Measurements from ENCODE around the gene AP2B1.
"Not testable (repeated sequence)": the region's sequence is repeated elsewhere in the genome, so short reads cannot be mapped to it uniquely, and the experiment has no call there.

AP2B1 gene

DNA sequence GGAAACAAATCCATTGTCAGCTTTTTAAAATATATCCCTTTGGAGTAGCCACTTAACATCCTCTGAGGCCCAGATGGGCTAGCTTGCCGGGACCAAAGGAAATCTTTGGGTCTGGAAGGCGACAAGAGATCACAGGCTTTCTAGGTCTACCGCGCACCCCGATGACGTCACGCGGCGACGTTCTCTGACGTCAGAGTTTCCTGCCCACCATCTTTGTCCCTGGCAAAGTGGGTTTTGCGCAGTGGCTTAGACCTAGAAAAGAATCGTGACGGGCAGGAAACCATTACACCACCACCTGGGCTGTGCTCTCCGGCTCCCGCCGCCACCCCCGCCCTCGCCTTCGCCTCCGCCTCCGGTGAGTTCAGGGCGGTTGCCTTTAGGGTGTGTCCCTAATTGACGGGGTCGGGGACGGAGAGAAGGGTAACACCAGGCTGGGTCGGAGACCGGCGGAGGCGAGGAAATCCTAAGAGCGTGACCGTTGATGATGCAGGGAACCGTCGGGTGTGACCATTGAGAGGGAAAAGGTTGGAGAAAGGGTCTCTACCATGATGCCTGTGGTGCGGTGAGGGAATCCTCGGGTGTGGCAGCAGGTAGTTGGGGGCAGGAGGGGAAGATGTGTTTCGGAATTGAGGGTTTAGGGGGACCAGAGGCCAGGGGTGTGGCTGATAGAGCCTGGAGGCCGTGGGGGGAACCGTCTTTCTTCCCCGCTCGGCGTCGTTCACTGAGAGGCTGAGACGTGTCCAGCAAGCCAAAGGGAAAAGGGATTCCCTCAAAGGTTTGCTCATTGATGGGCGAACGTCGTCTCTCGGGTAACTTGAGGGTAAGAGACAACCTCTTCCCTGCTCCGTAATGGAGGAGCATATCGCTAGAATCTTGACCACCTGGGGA, at the start of gene AP2B1:
Gene AP2B1 (plus strand): TSS at position 249 of the 888 bp plus-strand sequence. CDS start 6,709 bp downstream, outside the sequence.
- peak in 57 of 58 donors; percentile 43 to 93 (median 81) for DNase-seq

- DNase-seq, result no peak
These were observed 49.5 kb upstream of the AP2B1 start, which contains the start of gene SLFN12L for GRCh38 chr17:35537601-35538141. Gene SLFN12L, minus strand, starts transcription at chr17:35537678. Its CDS starts 15,314 bp downstream, at chr17:35522364.

- DNase-seq, result no peak
These were observed 47.5 kb upstream of the AP2B1 start for GRCh38 chr17:35539659-35540026.

- DNase-seq, result peak in 7 of 58 donors; percentile 3 to 37 (median 10)
These were observed 46.3 kb upstream of the AP2B1 start for GRCh38 chr17:35540589-35541404.

GRCh38 chr17:35541434-35541833, 45.7 kb upstream of the AP2B1 start:
- no peak for DNase-seq

GRCh38 chr17:35542990-35543389, 44.1 kb upstream of the AP2B1 start:
- no peak for DNase-seq

DNA sequence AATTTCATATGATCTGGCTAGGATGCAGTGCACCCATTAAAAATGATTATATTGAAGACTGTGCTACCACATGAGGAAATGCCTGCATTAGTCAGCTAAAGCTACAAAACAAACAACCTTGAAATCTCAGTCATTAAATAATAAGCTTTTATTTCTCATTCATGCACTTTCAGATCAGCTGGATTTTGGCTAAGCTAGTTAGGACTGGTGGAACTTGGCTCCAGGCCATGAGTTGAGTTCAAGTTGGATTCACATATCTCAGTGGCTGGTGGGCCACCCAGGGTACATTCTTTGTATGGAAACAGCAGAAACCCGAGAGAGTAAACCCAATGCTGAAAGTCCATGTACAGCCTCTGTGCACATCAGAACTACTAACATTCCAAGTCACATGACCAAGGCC, 43.3 kb upstream of the AP2B1 start:
- DNase-seq, result no peak

GRCh38 chr17:35545150-35545549, 42.0 kb upstream of the AP2B1 start:
- DNase-seq, result no peak

GRCh38 chr17:35546487-35546886, 40.6 kb upstream of the AP2B1 start:
- no peak for DNase-seq

- DNase-seq, result peak in 7 of 58 donors; percentile 2 to 18 (median 6)
These were observed 38.8 kb upstream of the AP2B1 start for GRCh38 chr17:35548208-35548810.

DNA sequence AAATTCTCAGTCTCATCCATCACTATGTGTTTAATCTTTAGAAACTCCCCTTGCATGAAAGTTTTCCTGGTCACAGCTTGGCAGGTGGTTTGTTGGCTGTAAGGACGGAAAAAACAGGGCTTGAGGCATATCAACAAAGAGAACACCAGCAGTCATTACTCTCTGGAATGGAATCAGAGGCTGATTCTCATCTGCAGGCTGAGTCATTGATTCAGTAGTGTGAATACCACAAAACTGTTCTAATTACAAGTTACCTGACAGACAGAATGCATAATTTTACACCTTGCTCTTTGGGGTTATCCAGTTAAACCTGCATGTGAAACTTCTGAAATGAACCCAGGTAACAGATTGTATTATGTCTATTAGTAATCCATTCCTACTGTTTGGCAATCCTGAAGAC, 38.1 kb upstream of the AP2B1 start:
- no peak for DNase-seq

GRCh38 chr17:35553310-35553709, 33.8 kb upstream of the AP2B1 start:
- no peak for DNase-seq

DNA sequence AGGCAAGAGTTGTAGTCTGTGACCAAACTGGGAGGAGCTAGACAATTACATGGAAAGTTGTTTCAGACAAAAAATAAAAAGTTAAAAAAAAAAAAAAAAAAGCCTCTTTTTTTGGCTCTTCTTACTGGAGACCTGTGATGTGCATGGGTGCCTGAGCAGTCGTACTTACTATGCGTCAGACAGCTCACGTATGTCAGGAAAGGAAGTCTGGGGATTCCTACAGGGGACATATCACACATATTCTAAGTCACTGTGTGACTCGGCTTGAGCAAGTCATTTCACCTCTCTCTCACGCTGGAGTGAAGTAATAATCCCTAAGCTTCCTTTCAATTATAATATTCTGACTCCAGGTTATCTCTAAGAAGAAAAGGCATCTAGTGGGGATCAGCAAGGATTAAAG, 32.5 kb upstream of the AP2B1 start:
- DNase-seq, result no peak

- no peak for DNase-seq
These were observed 31.4 kb upstream of the AP2B1 start for GRCh38 chr17:35555691-35556090.

DNA sequence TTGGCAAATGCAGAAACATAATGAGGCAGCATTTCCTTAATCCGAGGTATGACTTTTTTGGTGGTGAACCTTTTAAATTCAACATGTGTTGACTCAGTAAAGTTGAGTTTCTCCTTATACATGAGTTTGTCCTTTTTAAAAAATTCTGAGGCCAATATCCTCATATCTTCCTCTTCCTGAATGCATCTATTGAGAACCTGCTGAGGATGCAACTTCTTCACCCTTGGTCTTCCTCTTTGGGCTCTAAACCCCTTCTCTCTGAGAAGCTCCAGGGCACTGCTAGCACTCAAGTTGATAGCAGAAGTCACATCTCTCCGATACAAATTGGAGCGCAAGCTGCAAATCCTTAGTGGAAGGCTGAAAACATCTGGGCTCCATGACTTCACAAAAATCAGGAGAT, 29.8 kb upstream of the AP2B1 start:
- no peak for DNase-seq

GRCh38 chr17:35559495-35560210, 27.5 kb upstream of the AP2B1 start:
- no peak for DNase-seq

- DNase-seq, result no peak
These were observed 26.4 kb upstream of the AP2B1 start, which contains the start of gene SLFN14 for GRCh38 chr17:35560703-35561102. Gene SLFN14, minus strand, starts transcription at chr17:35560819. Its CDS starts 2,757 bp downstream, at chr17:35558062.

GRCh38 chr17:35563181-35563580, 23.9 kb upstream of the AP2B1 start:
- DNase-seq, result not testable (repeated sequence)

DNA sequence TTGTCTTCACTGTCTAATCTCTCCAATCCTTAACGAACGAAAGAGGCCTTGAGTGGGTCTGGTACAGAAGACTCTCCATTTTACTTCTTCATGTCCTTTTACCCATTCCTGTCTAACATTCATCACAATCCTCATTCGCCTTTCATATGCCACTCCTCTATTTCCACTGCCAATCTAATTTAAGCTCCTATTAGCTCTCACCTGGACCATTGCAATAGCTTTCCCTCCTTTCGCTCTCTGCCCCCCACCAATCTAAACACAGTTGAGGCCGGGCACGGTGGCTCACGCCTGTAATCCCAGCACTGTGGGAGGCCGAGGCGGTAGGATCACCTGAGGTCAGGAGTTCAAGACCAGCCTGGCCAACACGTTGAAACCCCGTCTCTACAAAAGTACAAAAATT, 20.2 kb upstream of the AP2B1 start:
- DNase-seq, result peak in 1 of 58 donors; percentile 1

DNA sequence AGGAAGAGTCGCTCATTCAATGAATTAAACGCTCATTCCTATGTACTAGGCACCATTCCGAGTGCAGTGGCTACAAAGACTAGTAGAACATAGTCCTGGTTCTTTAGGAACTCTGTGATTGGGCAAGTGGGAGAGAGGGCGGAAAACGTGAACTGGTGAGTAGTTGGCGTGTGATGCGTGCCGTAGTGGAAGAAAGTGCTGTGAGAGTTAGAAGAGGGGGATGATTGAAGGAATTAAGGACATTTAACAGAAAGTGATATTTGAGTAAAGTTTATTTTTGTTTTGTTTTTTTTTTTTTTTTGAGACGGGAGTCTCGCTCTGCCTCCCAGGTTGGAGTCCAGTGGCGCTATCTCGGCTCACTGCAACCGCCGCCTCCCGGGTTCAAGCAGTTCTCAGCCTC, 18.6 kb upstream of the AP2B1 start:
- no peak for DNase-seq

DNA sequence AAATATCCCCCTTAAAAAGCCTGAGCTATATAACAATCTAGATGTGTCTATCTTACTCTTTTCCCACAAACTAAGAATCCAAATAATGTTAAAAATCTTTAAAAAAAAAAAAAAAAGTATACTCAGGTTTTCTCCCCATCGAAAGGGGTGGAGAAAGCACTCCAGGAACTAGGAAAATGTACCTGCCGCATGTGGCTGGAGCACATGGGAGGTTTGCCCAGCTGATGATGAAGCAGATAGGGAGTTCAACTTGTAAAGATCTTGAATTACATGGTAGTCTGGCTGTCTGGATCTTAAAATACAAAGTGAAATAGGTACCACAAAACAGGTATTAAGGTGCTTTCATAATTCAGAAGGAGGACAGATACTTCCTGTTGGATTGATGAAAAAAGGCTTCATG, 17.7 kb upstream of the AP2B1 start:
- no peak for DNase-seq
